NB4 (cell line): ENCODE data around the gene SEH1L.

ENCODE experiments used
- MAX ChIP-seq: IDR thresholded peaks from 2 replicates; pipeline ENCODE4 v1.6.1; 2011; ENCODE audit warnings: low read depth, low read length
- POLR2A ChIP-seq: IDR thresholded peaks from 2 replicates; pipeline ENCODE4 v1.6.1; 2011; ENCODE audit warnings: mild to moderate bottlenecking; ENCODE audit not compliant: insufficient read length; ENCODE audit errors: extremely low read depth
- TF ChIP-seq, protein P1 (sequence below): IDR thresholded peaks from one replicate; pipeline ENCODE4 v1.5.1; 2012; ENCODE audit warnings: low read depth, low read length

GRCh38 chr18:13007248-13007560 is 59.4 kb downstream of the SEH1L start:
- TF ChIP-seq, protein P1, sequence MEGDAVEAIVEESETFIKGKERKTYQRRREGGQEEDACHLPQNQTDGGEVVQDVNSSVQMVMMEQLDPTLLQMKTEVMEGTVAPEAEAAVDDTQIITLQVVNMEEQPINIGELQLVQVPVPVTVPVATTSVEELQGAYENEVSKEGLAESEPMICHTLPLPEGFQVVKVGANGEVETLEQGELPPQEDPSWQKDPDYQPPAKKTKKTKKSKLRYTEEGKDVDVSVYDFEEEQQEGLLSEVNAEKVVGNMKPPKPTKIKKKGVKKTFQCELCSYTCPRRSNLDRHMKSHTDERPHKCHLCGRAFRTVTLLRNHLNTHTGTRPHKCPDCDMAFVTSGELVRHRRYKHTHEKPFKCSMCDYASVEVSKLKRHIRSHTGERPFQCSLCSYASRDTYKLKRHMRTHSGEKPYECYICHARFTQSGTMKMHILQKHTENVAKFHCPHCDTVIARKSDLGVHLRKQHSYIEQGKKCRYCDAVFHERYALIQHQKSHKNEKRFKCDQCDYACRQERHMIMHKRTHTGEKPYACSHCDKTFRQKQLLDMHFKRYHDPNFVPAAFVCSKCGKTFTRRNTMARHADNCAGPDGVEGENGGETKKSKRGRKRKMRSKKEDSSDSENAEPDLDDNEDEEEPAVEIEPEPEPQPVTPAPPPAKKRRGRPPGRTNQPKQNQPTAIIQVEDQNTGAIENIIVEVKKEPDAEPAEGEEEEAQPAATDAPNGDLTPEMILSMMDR, result no peak
- TF ChIP-seq POLR2A (no peak), MAX (no peak)
